ENCODE results near the gene ANKS3. TPM values are rescaled to one million over a fixed set of nuclear protein-coding genes. Genes with fewer than 3 reads are reported as not detected.

The ANKS3 gene
- total and polyA plus RNA-seq, 2 experiments from 2014 or later, result 22.5 to 24.9 TPM

GRCh38 chr16:4694642-4695451, 39.2 kb downstream of the ANKS3 start:
- Histone ChIP-seq H4K20me1 (replicated peaks; ENCODE audit: insufficient read depth) (no peaks in the 10 kb centered on the region; the same call in 1 of the 2 replicates), H3K4me3 (peak overlapping the region; percentile 87), H3K9me2 (ENCODE audit: insufficient read depth) (no peaks in the 10 kb centered on the region), H3K4me2 (peak overlapping the region; percentile 90), H3F3A (replicated peaks; ENCODE audit: low read depth) (peaks cover 5% of the 10 kb centered on the region), H3K27ac (ENCODE audit: low read depth) (peak overlapping the region; percentile 45; the same call in 1 of the 2 replicates), H2AFZ (no peak overlapping the region), H3K79me2 (replicated peaks; ENCODE audit: insufficient read depth) (no peaks in the 10 kb centered on the region), H3K4me1 (ENCODE audit: insufficient read depth) (no peaks in the 10 kb centered on the region; the same call in 1 of the 2 replicates), H3K27me3 (ENCODE audit: insufficient read depth) (no peaks in the 10 kb centered on the region), H3K36me3 (ENCODE audit: insufficient read depth) (peaks cover 9% of the 10 kb centered on the region; the same call in 1 of the 2 replicates)
- Mint-ChIP-seq H3K27ac (no peak overlapping the region; the same call in 1 of the 2 replicates), H3K36me3 (ENCODE audit: low read depth) (peaks cover 25% of the 10 kb centered on the region), H3K27me3 (ENCODE audit: insufficient read depth, low read depth, poor library complexity) (peaks cover 11% of the 10 kb centered on the region), H3K9me3 (no peaks in the 10 kb centered on the region; the same call in 1 of the 3 replicates), H3K4me3 (peak overlapping the region; percentile 84), H3K4me1 (peaks cover 6% of the 10 kb centered on the region; the same call in 1 of the 3 replicates)
- ATAC-seq (no peak; the same call in 1 of the 3 replicates), DNase-seq (ENCODE audit: low spot score) (no peak)
- TF ChIP-seq ETS1 (IDR thresholded peaks at IDR 0.05) (no peak), CREB1 (CRISPR knock-in tag; IDR thresholded peaks at IDR 0.05; ENCODE audit: low read depth) (no peak), JUNB (IDR thresholded peaks at IDR 0.05; ENCODE audit: unreplicated experiment) (no peak), POLR2AphosphoS5 (IDR thresholded peaks at IDR 0.05; ENCODE audit: low read depth) (0 out of 2 replicates have a peak, but pooled peaks have one; percentile 7), STAT1 (IDR thresholded peaks at IDR 0.05; ENCODE audit: unreplicated experiment) (no peak), CTCF (conservative IDR thresholded peaks at IDR 0.05; ENCODE audit: low read depth in 2 of 2) (peak; percentile 18 to 41; a peak in 3 of 4 replicates)

GRCh38 chr16:4693956-4694641, 40.0 kb downstream of the ANKS3 start:
- Histone ChIP-seq H4K20me1 (replicated peaks; ENCODE audit: insufficient read depth) (no peaks in the 10 kb centered on the region; the same call in 1 of the 2 replicates), H3K4me1 (ENCODE audit: insufficient read depth) (no peaks in the 10 kb centered on the region; the same call in 1 of the 2 replicates), H2AFZ (no peak overlapping the region), H3K27ac (ENCODE audit: low read depth) (no peak overlapping the region), H3K9me2 (ENCODE audit: insufficient read depth) (no peaks in the 10 kb centered on the region), H3K4me2 (peak overlapping the region; percentile 90), H3K79me2 (replicated peaks; ENCODE audit: insufficient read depth) (no peaks in the 10 kb centered on the region), H3K4me3 (peak overlapping the region; percentile 87), H3K27me3 (ENCODE audit: insufficient read depth) (no peaks in the 10 kb centered on the region), H3K36me3 (ENCODE audit: insufficient read depth) (peaks cover 3% of the 10 kb centered on the region; the same call in 1 of the 2 replicates), H3F3A (replicated peaks; ENCODE audit: low read depth) (no peaks in the 10 kb centered on the region; the same call in none of the 2 replicates)
- ATAC-seq, result peak; percentile 9
- Mint-ChIP-seq H3K4me3 (peak overlapping the region; percentile 84), H3K4me1 (peaks cover 6% of the 10 kb centered on the region; the same call in 1 of the 3 replicates), H3K27me3 (ENCODE audit: insufficient read depth, low read depth, poor library complexity) (peaks cover 9% of the 10 kb centered on the region), H3K36me3 (ENCODE audit: low read depth) (peaks cover 18% of the 10 kb centered on the region), H3K27ac (no peak overlapping the region; the same call in 1 of the 2 replicates), H3K9me3 (no peaks in the 10 kb centered on the region; the same call in 2 of the 3 replicates)
- DNase-seq (ENCODE audit: low spot score), result peak; percentile 70
- no peak for TF ChIP-seq ZNF331 (CRISPR knock-in tag; IDR thresholded peaks at IDR 0.05; ENCODE audit: low read depth)
